Muscle of leg (tissue), 11 donors: ENCODE data around the gene LMO7. TPM values are rescaled to one million over a fixed set of nuclear protein-coding genes. Genes with fewer than 3 reads are reported as not detected.
"Not testable (repeated sequence)": the region's sequence is repeated elsewhere in the genome, so short reads cannot be mapped to it uniquely, and the experiment has no call there.

Source experiments
- DNase-seq: peaks from one replicate; pipeline ENCODE4 v3.0.0; 2013
- H3K27ac ChIP-seq: one replicate; pipeline ENCODE4 v1.5.1; 2013; ENCODE audit warnings: mild to moderate bottlenecking, low read length, control low read depth
- H3K27me3 ChIP-seq: one replicate; pipeline ENCODE4 v1.6.1; 2013; ENCODE audit warnings: low read length; ENCODE audit not compliant: control insufficient read depth, insufficient read depth
- H3K36me3 ChIP-seq: one replicate; pipeline ENCODE4 v1.6.1; 2013; ENCODE audit warnings: low read length; ENCODE audit not compliant: control insufficient read depth, insufficient read depth
- H3K4me1 ChIP-seq: one replicate; pipeline ENCODE4 v1.6.1; 2013; ENCODE audit warnings: low read length; ENCODE audit not compliant: control insufficient read depth, insufficient read depth
- H3K4me3 ChIP-seq: one replicate; pipeline ENCODE4 v1.5.1; 2013; ENCODE audit warnings: low read length, control low read depth
- H3K9me3 ChIP-seq: replicated peaks from 2 replicates; pipeline ENCODE4 v1.6.1; 2013; ENCODE audit warnings: low read depth, low read length; ENCODE audit not compliant: control insufficient read depth
- WGBS: methylation state at CpG from one replicate; pipeline ENCODE4 v1.1.5; 2013; ENCODE audit warnings: missing lambda C conversion rate; ENCODE audit not compliant: insufficient coverage; 5-methylcytosine and 5-hydroxymethylcytosine counted together
- polyA plus RNA-seq, 8 donors: library from polyadenylated mRNA; unstranded; fragments of 120-200 nt; gene quantifications; one replicate each; pipeline versions ENCODE4 v1.2.1 to v1.2.3, GENCODE V29; 2013; ENCODE audit warnings: inconsistent platforms in 1 of 8, low replicate concordance in 1 of 8; ENCODE audit not compliant: insufficient read length in 8 of 8, insufficient read depth in 1 of 8
- total RNA-seq: library from RNA; stranded (reverse); fragments of 120-200 nt; gene quantifications from one replicate; pipeline ENCODE4 v1.2.4, GENCODE V29; 2013

Gene LMO7
- total and polyA plus RNA-seq, 9 donors, result 85.1 to 155 (median 116) TPM

GRCh38 chr13:75733113-75733512 lies 97.0 kb downstream of the LMO7 start:
- H3K36me3 ChIP-seq, DNase-seq, H3K27ac ChIP-seq, H3K4me3 ChIP-seq, H3K4me1 ChIP-seq, H3K9me3 ChIP-seq, H3K27me3 ChIP-seq: not testable (repeated sequence)
- no CpG with 5 or more reads among the region's 11 CpGs for WGBS

GRCh38 chr13:75736173-75736572 lies 100.0 kb downstream of the LMO7 start:
- no peak for DNase-seq
- Histone ChIP-seq H3K9me3 (no peaks in the 10 kb centered on the region), H3K27ac (no peak overlapping the region), H3K36me3 (no peaks in the 10 kb centered on the region), H3K27me3 (no peaks in the 10 kb centered on the region), H3K4me1 (peaks cover 3% of the 10 kb centered on the region), H3K4me3 (no peak overlapping the region)
- WGBS, result 60% methylated on average over 1 of the region's 3 CpGs

GRCh38 chr13:75738841-75739240 lies 102.7 kb downstream of the LMO7 start:
- H3K9me3 ChIP-seq, result no peaks in the 10 kb centered on the region
- H3K36me3 ChIP-seq, result no peaks in the 10 kb centered on the region
- H3K27me3 ChIP-seq, result no peaks in the 10 kb centered on the region
- no peak overlapping the region for H3K27ac ChIP-seq
- no CpG with 5 or more reads among the region's 1 CpG for WGBS
- H3K4me1 ChIP-seq, result peaks cover 3% of the 10 kb centered on the region
- no peak overlapping the region for H3K4me3 ChIP-seq
- no peak for DNase-seq

- WGBS, result no CpG with 5 or more reads among the region's 2 CpGs
- peaks cover 3% of the 10 kb centered on the region for H3K4me1 ChIP-seq
- no peak for DNase-seq
Measured at GRCh38 chr13:75739244-75739868, 103.2 kb downstream of the LMO7 start.

GRCh38 chr13:75740031-75740430 lies 103.9 kb downstream of the LMO7 start:
- no peak for DNase-seq
- peaks cover 3% of the 10 kb centered on the region for H3K4me1 ChIP-seq
- H3K4me3 ChIP-seq, result no peak overlapping the region
- no peaks in the 10 kb centered on the region for H3K9me3 ChIP-seq
- H3K27ac ChIP-seq, result no peak overlapping the region
- H3K36me3 ChIP-seq, result no peaks in the 10 kb centered on the region
- H3K27me3 ChIP-seq, result no peaks in the 10 kb centered on the region
- 92% methylated on average over 2 of the region's 4 CpGs for WGBS

More at GRCh38 chr13:75739244-75739868, 103.2 kb downstream of the LMO7 start:
- no peaks in the 10 kb centered on the region for H3K36me3 ChIP-seq
- H3K27ac ChIP-seq, result no peak overlapping the region
- no peak overlapping the region for H3K4me3 ChIP-seq
- H3K27me3 ChIP-seq, result no peaks in the 10 kb centered on the region
- H3K9me3 ChIP-seq, result no peaks in the 10 kb centered on the region

GRCh38 chr13:75743072-75743471 lies 106.9 kb downstream of the LMO7 start:
- not testable (repeated sequence) for H3K36me3 ChIP-seq, H3K27ac ChIP-seq, DNase-seq, H3K27me3 ChIP-seq, H3K4me3 ChIP-seq, H3K9me3 ChIP-seq, H3K4me1 ChIP-seq
- no CpG with 5 or more reads among the region's 1 CpG for WGBS

GRCh38 chr13:75744127-75744526 lies 108.0 kb downstream of the LMO7 start:
- Histone ChIP-seq H3K9me3 (no peaks in the 10 kb centered on the region), H3K27ac (no peak overlapping the region), H3K4me1 (peaks cover 2% of the 10 kb centered on the region), H3K36me3 (no peaks in the 10 kb centered on the region), H3K27me3 (no peaks in the 10 kb centered on the region), H3K4me3 (no peak overlapping the region)
- DNase-seq, result no peak
- no CpG with 5 or more reads among the region's 2 CpGs for WGBS

GRCh38 chr13:75745387-75745786 lies 109.3 kb downstream of the LMO7 start:
- WGBS, result 100% methylated on average over 1 of the region's 2 CpGs
- no peak for DNase-seq
- Histone ChIP-seq H3K9me3 (no peaks in the 10 kb centered on the region), H3K27ac (no peak overlapping the region), H3K4me3 (no peak overlapping the region), H3K36me3 (no peaks in the 10 kb centered on the region), H3K4me1 (no peaks in the 10 kb centered on the region), H3K27me3 (no peaks in the 10 kb centered on the region)

- Histone ChIP-seq H3K4me3 (no peak overlapping the region), H3K27ac (no peak overlapping the region), H3K4me1 (no peaks in the 10 kb centered on the region), H3K9me3 (no peaks in the 10 kb centered on the region), H3K27me3 (no peaks in the 10 kb centered on the region), H3K36me3 (no peaks in the 10 kb centered on the region)
- no CpG with 5 or more reads among the region's 3 CpGs for WGBS
- DNase-seq, result no peak
Measured at GRCh38 chr13:75748874-75749273, 112.7 kb downstream of the LMO7 start.

GRCh38 chr13:75749407-75749806 lies 113.3 kb downstream of the LMO7 start:
- Histone ChIP-seq H3K27me3 (no peaks in the 10 kb centered on the region), H3K9me3 (no peaks in the 10 kb centered on the region), H3K36me3 (no peaks in the 10 kb centered on the region), H3K4me1 (no peaks in the 10 kb centered on the region), H3K4me3 (no peak overlapping the region), H3K27ac (no peak overlapping the region)
- 30% methylated on average over 2 of the region's 4 CpGs for WGBS
- DNase-seq, result no peak

GRCh38 chr13:75751350-75751749 lies 115.2 kb downstream of the LMO7 start:
- Histone ChIP-seq H3K27me3 (no peaks in the 10 kb centered on the region), H3K4me3 (no peak overlapping the region), H3K36me3 (no peaks in the 10 kb centered on the region), H3K4me1 (no peaks in the 10 kb centered on the region), H3K9me3 (no peaks in the 10 kb centered on the region), H3K27ac (no peak overlapping the region)
- 80% methylated on average over 1 of the region's 4 CpGs for WGBS
- no peak for DNase-seq
